ENCODE measurements around the gene LPP. TPM values are rescaled to one million over a fixed set of nuclear protein-coding genes. Genes with fewer than 3 reads are reported as not detected.

The LPP gene
- total and polyA plus RNA-seq, 8 donors: 4.9 to 84.4 (median 45.9) TPM

- Histone ChIP-seq H3K27me3 (no peaks in the 10 kb centered on the region), H3K9me3 (no peaks in the 10 kb centered on the region), H3K36me3 (no peaks in the 10 kb centered on the region), H3K4me1 (no peaks in the 10 kb centered on the region), H3K27ac (no peak overlapping the region), H3K4me3 (no peak overlapping the region)
- TF ChIP-seq CTCF (IDR thresholded peaks at IDR 0.05): no peak
- ATAC-seq (no peak), DNase-seq (no peak), FAIRE-seq (no peak)
- WGBS, 2 donors: 96 to 97% methylated on average over 3 of the region's 3 CpGs
- intact Hi-C loops (cut with DNase I): no loop called here
These were observed 385.1 kb downstream of the LPP start for GRCh38 chr3:188539037-188539436.

GRCh38 chr3:188539631-188540194 lies 385.8 kb downstream of the LPP start:
- ATAC-seq (no peak), DNase-seq (no peak), FAIRE-seq (no peak)
- Histone ChIP-seq H3K27ac (no peak overlapping the region), H3K9me3 (no peaks in the 10 kb centered on the region), H3K4me1 (no peaks in the 10 kb centered on the region), H3K36me3 (no peaks in the 10 kb centered on the region), H3K27me3 (no peaks in the 10 kb centered on the region), H3K4me3 (no peak overlapping the region)
- TF ChIP-seq CTCF (IDR thresholded peaks at IDR 0.05): no peak
- intact Hi-C loops (cut with DNase I): no loop called here

DNA sequence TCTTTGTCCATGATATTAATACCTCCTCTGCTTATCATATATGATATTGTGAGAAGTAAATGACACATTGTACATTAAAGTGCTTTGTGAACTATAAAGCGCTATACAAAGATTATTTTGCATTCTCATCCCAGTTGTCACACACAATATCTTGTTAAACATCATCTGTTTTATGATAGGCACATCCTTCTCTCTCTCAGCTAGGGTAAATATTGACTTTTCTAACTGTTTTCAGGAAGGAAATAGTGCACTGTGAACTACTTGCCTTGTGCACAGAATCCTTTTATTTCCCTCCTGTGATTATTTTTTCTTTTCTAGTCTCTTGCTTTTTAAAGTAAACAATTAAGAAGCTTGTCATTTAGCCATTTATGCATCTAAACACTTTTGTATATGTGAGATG lies 388.2 kb downstream of the LPP start:
- 86 to 92% methylated on average over 1 of the region's 1 CpG for WGBS, 2 donors
- intact Hi-C loops (cut with DNase I): no loop called here
- peaks cover 0 to 5% (median 0%) of the 10 kb centered on the region in 3 donors for H3K4me1 ChIP-seq
- no peak overlapping the region for H3K4me3 ChIP-seq
- TF ChIP-seq CTCF (IDR thresholded peaks at IDR 0.05): no peak
- H3K36me3 ChIP-seq: no peaks in the 10 kb centered on the region
- no peaks in the 10 kb centered on the region for H3K27me3 ChIP-seq
- no peak for FAIRE-seq
- no peak for DNase-seq
- H3K27ac ChIP-seq: no peak overlapping the region
- no peaks in the 10 kb centered on the region for H3K9me3 ChIP-seq
- ATAC-seq: peak in 1 of 4 donors; percentile 44

GRCh38 chr3:188544012-188544411 lies 390.1 kb downstream of the LPP start:
- Histone ChIP-seq H3K4me3 (no peak overlapping the region), H3K27ac (no peak overlapping the region), H3K36me3 (no peaks in the 10 kb centered on the region), H3K27me3 (no peaks in the 10 kb centered on the region), H3K4me1 (peaks cover 0 to 5% (median 0%) of the 10 kb centered on the region in 3 donors), H3K9me3 (no peaks in the 10 kb centered on the region)
- ATAC-seq: no peak
- intact Hi-C loops (cut with DNase I): no loop called here
- no peak for DNase-seq
- FAIRE-seq: no peak
- TF ChIP-seq CTCF (IDR thresholded peaks at IDR 0.05): no peak

- Histone ChIP-seq H3K36me3 (no peaks in the 10 kb centered on the region), H3K27me3 (no peaks in the 10 kb centered on the region)
- no peak for ATAC-seq
These were observed 393.1 kb downstream of the LPP start for GRCh38 chr3:188546835-188547670.

More at GRCh38 chr3:188546835-188547670, 393.1 kb downstream of the LPP start:
- no peak for TF ChIP-seq CTCF (IDR thresholded peaks at IDR 0.05)
- DNase-seq: no peak
- intact Hi-C loops (cut with DNase I): no loop called here
- Histone ChIP-seq H3K4me3 (no peak overlapping the region), H3K9me3 (no peaks in the 10 kb centered on the region), H3K27ac (no peak overlapping the region), H3K4me1 (peaks cover 0 to 5% (median 0%) of the 10 kb centered on the region in 3 donors)
- no peak for FAIRE-seq
- WGBS, 2 donors: 81 to 85% methylated on average over 6 of the region's 6 CpGs
